Keratinocyte (primary cell): Measurements from ENCODE around the gene CYP39A1. TPM values are rescaled to one million over a fixed set of nuclear protein-coding genes. Genes with fewer than 3 reads are reported as not detected.

Experiments
- DNase-seq: peaks from one replicate; pipeline ENCODE4 v3.0.0-alpha.2; 2011; ENCODE audit warnings: low read depth, missing footprints, low spot score
- FAIRE-seq: peaks from 2 replicates; lab custom pipeline; 2011; peaks lifted over from hg19 to GRCh38; lab: Jason Lieb, UNC
- H2AFZ ChIP-seq: 2 replicates; pipeline ENCODE4 v1.6.0; 2012; ENCODE audit warnings: low read length, control low read depth, inconsistent platforms; ENCODE audit not compliant: control insufficient read depth
- H3K27ac ChIP-seq: 2 replicates; pipeline ENCODE4 v1.5.1; 2011; ENCODE audit warnings: low read length; ENCODE audit not compliant: control insufficient read depth, insufficient read depth
- H3K27me3 ChIP-seq: 3 replicates; pipeline ENCODE4 v1.6.0; 2011; ENCODE audit warnings: low read length; ENCODE audit not compliant: control insufficient read depth, insufficient read depth; ENCODE audit errors: extremely low read depth
- H3K36me3 ChIP-seq, 2 experiments: 2 replicates in 1 of 2; 3 replicates in 1 of 2; pipeline ENCODE4 v1.5.1; 2011; ENCODE audit warnings: low read length in 2 of 2, mild to moderate bottlenecking in 1 of 2; ENCODE audit not compliant: control insufficient read depth in 2 of 2, insufficient read depth in 2 of 2; ENCODE audit errors: extremely low read depth in 1 of 2
- H3K4me1 ChIP-seq: 3 replicates; pipeline ENCODE4 v1.5.1; 2011; ENCODE audit warnings: low read length; ENCODE audit not compliant: control insufficient read depth, insufficient read depth; ENCODE audit errors: extremely low read depth
- H3K4me2 ChIP-seq: 3 replicates; pipeline ENCODE4 v1.6.0; 2011; ENCODE audit warnings: low read depth, low read length; ENCODE audit not compliant: control insufficient read depth, insufficient read depth; ENCODE audit errors: extremely low read depth
- H3K4me3 ChIP-seq, 3 experiments: fragments of 200-600 bp in 1 of 3; sonication (generic) in 1 of 3; 2 replicates in 2 of 3; 3 replicates in 1 of 3; pipeline ENCODE4 v1.5.1; 2011 to 2016; ENCODE audit warnings: low read length in 3 of 3, mild to moderate bottlenecking in 3 of 3, control low read depth in 2 of 3, inconsistent platforms in 1 of 3, low read depth in 1 of 3, mixed read lengths in 1 of 3, mixed run types in 1 of 3, moderate library complexity in 1 of 3; ENCODE audit not compliant: control insufficient read depth in 2 of 3, insufficient read depth in 2 of 3; ENCODE audit errors: extremely low read depth in 1 of 3
- H3K79me2 ChIP-seq: 2 replicates; pipeline ENCODE4 v1.6.0; 2012; ENCODE audit warnings: low read length; ENCODE audit not compliant: control insufficient read depth, insufficient read depth
- H3K9ac ChIP-seq: 3 replicates; pipeline ENCODE4 v1.6.0; 2011; ENCODE audit warnings: low read length; ENCODE audit not compliant: control insufficient read depth, insufficient read depth; ENCODE audit errors: extremely low read depth
- H3K9me1 ChIP-seq: 3 replicates; pipeline ENCODE4 v1.6.0; 2011; ENCODE audit warnings: low read length; ENCODE audit not compliant: control insufficient read depth, insufficient read depth; ENCODE audit errors: extremely low read depth
- H3K9me3 ChIP-seq: 2 replicates; pipeline ENCODE4 v1.5.1; 2012; ENCODE audit warnings: low read depth, low read length; ENCODE audit not compliant: control insufficient read depth
- H4K20me1 ChIP-seq: 3 replicates; pipeline ENCODE4 v1.6.0; 2011; ENCODE audit warnings: low read length; ENCODE audit not compliant: control insufficient read depth, insufficient read depth; ENCODE audit errors: extremely low read depth
- CTCF ChIP-seq, 3 experiments: IDR thresholded peaks in 1 of 3; conservative IDR thresholded peaks in 1 of 3; optimal IDR thresholded peaks in 1 of 3; 2 replicates in 2 of 3; 3 replicates in 1 of 3; pipeline versions ENCODE3 to v1.5.1; 2011; ENCODE audit warnings: low read length in 3 of 3, mild to moderate bottlenecking in 3 of 3, moderate library complexity in 2 of 3, control low read depth in 1 of 3, inconsistent platforms in 1 of 3; ENCODE audit not compliant: insufficient read depth in 2 of 3; ENCODE audit errors: extremely low read depth in 1 of 3
- EZH2 ChIP-seq: IDR thresholded peaks from one replicate; pipeline ENCODE4 v1.6.1; 2012; ENCODE audit warnings: inconsistent platforms, mild to moderate bottlenecking, low read length, moderate library complexity
- dilution Hi-C: fragments of 300-500 bp; cut with MboI; formaldehyde crosslinking; loops from one replicate; pipeline ENCODE4 v1.7.0; 2020; ENCODE audit warnings: low sequenced_read_pairs; ENCODE audit not compliant: extremely low pct_ligation_motif_present
- polyA plus RNA-seq, 5 experiments: library from polyadenylated mRNA; depleted of rRNA in 3 of 5; stranded (reverse) in 3 of 5; stranded (forward) in 1 of 5; unstranded in 1 of 5; fragments of >200 nt; gene quantifications; 1 replicate in 1 of 5; 2 replicates in 3 of 5; 3 replicates in 1 of 5; pipeline versions ENCODE4 v1.2.1 to v1.2.3, GENCODE V29; 2011 to 2012; ENCODE audit warnings: missing spikeins in 2 of 5, low read depth in 1 of 5, low replicate concordance in 1 of 5

The CYP39A1 gene
- polyA plus RNA-seq, 1 donor (not counting 4 experiments of a cell fraction or from before 2014, with no cell fraction given): 1.6 TPM

DNA sequence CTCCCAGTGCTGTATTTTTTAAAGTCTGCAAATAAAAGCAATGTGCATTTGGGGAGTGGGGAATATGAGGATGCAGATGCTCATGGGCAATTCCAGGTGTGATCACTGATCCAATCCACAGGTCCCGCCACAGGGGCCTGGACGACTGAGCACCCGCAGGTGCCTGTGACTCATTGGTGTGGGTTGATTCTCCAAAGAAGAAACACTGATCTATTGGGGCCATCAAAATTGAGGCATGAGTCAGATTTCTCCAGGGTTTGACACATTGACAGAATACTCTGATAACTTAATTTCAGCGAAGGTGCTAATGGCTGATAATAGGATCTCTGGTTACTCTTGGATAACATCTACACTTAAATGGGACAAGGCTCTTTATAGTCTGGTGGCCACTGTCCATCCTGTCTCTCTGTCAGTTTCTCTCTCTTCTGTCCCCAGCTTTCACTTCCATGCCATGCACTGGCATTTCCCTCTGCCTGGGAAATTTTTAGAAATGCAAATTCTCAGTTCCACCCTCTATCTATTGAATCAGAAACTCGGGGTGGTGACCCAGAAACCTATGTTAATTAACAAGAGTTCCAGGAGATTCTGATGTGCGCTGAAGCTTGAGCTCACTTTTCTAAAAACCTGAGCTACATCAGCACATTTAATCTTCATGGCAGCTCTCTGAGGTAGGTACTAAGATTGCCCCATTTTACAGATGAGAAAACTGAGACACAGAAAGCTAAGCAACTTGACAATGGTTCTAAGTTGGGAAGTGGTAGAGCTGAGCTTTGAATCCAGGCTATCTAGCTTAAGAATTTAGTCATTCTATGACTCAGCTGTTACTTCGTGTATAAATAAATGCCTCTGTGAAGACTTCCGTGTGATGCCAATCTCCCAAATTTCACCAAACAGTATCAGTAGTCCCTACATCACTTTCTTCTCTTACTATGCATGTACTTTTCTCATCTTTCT, 151.2 kb downstream of the CYP39A1 start:
- Histone ChIP-seq H3K79me2 (no peaks in the 10 kb centered on the region), H3K4me1 (no peaks in the 10 kb centered on the region), H3K27me3 (no peaks in the 10 kb centered on the region), H3K9me1 (no peaks in the 10 kb centered on the region), H3K4me2 (no peak overlapping the region), H3K36me3 (no peaks in the 10 kb centered on the region), H2AFZ (no peak overlapping the region), H3K4me3 (no peak overlapping the region), H3K9ac (no peak overlapping the region), H3K9me3 (no peaks in the 10 kb centered on the region), H4K20me1 (no peaks in the 10 kb centered on the region), H3K27ac (no peak overlapping the region)
- DNase-seq (no peak), FAIRE-seq (no peak)
- TF ChIP-seq CTCF (optimal IDR thresholded peaks at IDR 0.05 in 1 of 3, IDR thresholded peaks at IDR 0.05 in 1 of 3, conservative IDR thresholded peaks at IDR 0.05 in 1 of 3; ENCODE audit: extremely low read depth in 1 of 3, insufficient read depth in 2 of 3, low read length in 3 of 3) (no peak), EZH2 (no peak)
- dilution Hi-C loops: no loop called here

- FAIRE-seq (no peak), DNase-seq (no peak)
- no peak for TF ChIP-seq EZH2
- no peak for TF ChIP-seq CTCF (optimal IDR thresholded peaks at IDR 0.05 in 1 of 3, IDR thresholded peaks at IDR 0.05 in 1 of 3, conservative IDR thresholded peaks at IDR 0.05 in 1 of 3; ENCODE audit: extremely low read depth in 1 of 3, insufficient read depth in 2 of 3, low read length in 3 of 3)
- Histone ChIP-seq H3K27ac (no peak overlapping the region), H3K9me1 (no peaks in the 10 kb centered on the region), H3K4me3 (no peak overlapping the region), H3K79me2 (no peaks in the 10 kb centered on the region), H3K4me1 (no peaks in the 10 kb centered on the region), H3K4me2 (no peak overlapping the region), H2AFZ (no peak overlapping the region), H3K27me3 (no peaks in the 10 kb centered on the region), H3K36me3 (no peaks in the 10 kb centered on the region), H3K9ac (no peak overlapping the region), H4K20me1 (no peaks in the 10 kb centered on the region), H3K9me3 (no peaks in the 10 kb centered on the region)
- dilution Hi-C loops: no loop called here
These were observed 152.2 kb downstream of the CYP39A1 start for GRCh38 chr6:46500382-46500781.

Other genes starting within 250 kb of the CYP39A1 start
- gene RCAN2, start 161.4 kb downstream of the CYP39A1 start, polyA plus RNA-seq: 0.02 to 0.04 TPM in 2 of 3 replicates, not detected in the other
- 2.7 to 11.5 TPM (median 10.4 TPM) in 3 replicates for gene SLC25A27, start 157 bp upstream of the CYP39A1 start, polyA plus RNA-seq
- 0.01 to 0.25 TPM (median 0.23 TPM) in 3 replicates for gene TDRD6, start 35.1 kb upstream of the CYP39A1 start, polyA plus RNA-seq
- 2.3 to 5.7 TPM (median 4.8 TPM) in 3 replicates for gene PLA2G7, start 82.6 kb upstream of the CYP39A1 start, polyA plus RNA-seq
- gene ANKRD66, start 94.1 kb upstream of the CYP39A1 start, polyA plus RNA-seq: not detected in 3 replicates
- 0.05 to 0.07 TPM (median 0.06 TPM) in 3 replicates for gene MEP1A, start 140.6 kb upstream of the CYP39A1 start, polyA plus RNA-seq